GM15510 (cell line): ENCODE data around the gene SORBS2.

Experiments used
- POLR2A ChIP-seq: IDR thresholded peaks from 3 replicates; pipeline ENCODE4 v1.6.1; 2011; ENCODE audit warnings: borderline replicate concordance; ENCODE audit not compliant: insufficient read length; ENCODE audit errors: extremely low read depth

Gene SORBS2

DNA sequence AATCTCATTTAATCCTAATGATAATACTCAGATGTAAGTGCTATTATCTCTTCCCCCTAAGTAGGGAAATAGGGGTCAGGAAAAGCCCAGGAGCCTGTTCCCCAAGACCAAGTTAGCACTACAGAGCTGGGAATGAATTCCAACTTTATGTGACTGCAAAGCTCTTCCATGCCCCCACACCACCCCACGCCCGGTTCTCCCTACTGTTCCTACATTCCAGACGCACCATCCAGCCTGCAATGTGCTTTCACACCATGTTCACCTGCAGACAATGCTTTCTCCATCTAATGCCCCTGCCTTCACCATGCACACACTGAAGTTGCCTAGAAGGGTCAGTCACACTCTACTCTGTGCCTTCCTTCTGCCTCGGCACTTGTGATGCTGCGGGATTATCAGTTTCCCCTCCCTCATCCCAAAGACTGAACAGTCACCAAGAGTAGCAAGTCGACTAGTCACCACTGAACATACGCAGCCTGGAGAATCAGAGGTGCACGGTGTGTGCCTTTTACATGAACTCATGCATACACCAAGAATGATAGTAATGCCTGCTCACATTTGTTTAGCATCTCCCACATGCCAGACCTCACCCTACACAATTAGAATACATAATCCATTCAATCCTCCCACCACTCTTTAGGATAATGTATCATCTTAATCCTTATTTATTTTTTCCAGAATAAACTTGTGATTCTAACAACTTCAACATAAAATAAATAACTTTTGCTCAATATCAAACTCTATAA lies 14.2 kb downstream of the SORBS2 start:
- TF ChIP-seq POLR2A: no peak

GRCh38 chr4:185797018-185797417 lies 15.0 kb downstream of the SORBS2 start:
- TF ChIP-seq POLR2A: no peak

GRCh38 chr4:185796176-185796575 lies 15.8 kb downstream of the SORBS2 start:
- TF ChIP-seq POLR2A: no peak

GRCh38 chr4:185794637-185795036 lies 17.4 kb downstream of the SORBS2 start:
- no peak for TF ChIP-seq POLR2A

DNA sequence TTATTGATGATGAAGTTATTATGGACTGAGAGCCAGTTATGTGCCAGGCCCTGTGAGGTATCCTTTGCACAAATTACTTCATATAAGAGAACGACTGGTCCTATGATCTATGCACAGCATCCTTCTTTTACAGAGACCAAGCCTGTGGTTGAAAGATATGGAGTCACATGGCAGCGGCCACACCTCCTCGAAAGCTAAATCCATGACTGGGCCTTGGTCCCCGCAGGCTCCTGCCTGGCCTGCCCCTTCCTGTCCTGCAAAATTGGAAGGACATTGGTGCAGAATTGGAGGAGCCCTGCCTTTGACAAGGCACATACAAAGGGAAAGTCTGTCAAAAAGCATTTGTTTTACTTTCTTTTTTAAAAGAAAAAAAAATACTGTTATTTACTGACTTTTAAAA lies 18.3 kb downstream of the SORBS2 start:
- TF ChIP-seq POLR2A: no peak

DNA sequence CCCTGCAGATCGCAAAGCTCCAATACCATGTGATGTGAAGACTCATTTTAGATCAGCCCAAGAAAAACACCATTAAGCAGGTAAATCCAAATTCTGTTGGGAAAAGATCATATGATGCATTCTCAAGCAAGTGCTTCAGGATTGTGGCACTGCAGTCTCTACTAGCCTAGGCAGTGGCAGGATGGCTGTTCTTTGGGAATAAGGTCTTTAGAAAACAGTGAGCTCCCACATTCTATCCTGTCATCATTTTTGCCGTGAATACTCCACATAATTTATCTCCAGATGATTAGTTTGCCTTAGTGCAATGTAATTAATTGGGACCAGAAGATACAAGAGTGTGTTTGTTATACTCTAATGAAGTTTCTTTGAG lies 18.9 kb downstream of the SORBS2 start:
- no peak for TF ChIP-seq POLR2A

GRCh38 chr4:185792384-185793115 lies 19.4 kb downstream of the SORBS2 start:
- no peak for TF ChIP-seq POLR2A

DNA sequence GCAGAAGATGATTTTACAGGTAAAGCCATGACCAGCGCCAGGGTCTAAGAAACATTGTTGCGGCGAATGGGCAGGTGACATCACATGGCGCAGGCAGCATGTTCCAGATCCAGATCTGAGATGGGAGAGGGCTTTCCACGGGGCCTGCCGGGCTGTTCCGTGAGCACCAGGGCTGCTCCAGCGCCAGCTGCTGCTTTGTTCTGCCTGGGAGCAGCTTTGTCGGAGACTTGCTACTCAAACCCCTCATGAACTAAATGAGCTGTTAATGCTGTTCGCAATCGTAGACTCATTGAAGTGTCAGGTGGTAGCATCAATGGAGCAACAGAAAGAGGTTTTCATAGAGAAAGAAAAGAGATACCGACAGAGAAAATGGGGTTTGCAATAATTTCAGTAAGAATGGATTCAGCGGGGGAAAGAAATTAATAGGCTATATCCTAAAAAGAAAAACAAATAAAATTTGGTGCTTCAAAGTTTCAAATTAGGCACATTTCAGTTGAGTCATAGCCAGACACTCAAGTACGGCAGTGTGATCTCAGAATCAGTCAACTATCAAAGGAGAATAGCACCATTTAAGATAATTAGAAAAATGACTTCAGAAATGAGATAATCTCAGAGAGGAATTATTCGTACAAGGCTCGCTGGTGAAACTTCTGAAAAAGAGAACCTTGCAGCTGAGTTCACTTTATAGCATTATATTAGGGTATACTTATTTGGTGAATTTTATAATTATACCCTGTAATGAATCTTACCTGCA lies 23.9 kb downstream of the SORBS2 start:
- no peak for TF ChIP-seq POLR2A

DNA sequence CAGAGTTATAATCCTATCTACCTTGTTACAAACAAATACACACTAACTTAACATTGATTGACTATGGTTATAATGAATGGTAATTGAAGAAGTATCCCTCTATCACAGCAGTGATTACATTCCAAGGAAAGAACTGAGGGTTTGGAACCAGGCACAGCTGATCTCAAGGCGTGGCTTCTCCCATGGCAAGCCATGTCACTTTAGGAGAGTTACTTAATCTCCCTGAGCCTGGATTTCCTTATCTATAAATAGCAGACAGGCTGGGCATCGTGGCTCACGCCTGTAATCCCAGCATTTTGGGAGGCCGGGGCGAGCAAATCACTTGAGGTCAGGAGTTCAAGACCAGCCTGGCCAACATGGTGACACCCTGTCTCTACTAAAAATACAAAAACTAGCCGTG lies 25.6 kb downstream of the SORBS2 start:
- no peak for TF ChIP-seq POLR2A

DNA sequence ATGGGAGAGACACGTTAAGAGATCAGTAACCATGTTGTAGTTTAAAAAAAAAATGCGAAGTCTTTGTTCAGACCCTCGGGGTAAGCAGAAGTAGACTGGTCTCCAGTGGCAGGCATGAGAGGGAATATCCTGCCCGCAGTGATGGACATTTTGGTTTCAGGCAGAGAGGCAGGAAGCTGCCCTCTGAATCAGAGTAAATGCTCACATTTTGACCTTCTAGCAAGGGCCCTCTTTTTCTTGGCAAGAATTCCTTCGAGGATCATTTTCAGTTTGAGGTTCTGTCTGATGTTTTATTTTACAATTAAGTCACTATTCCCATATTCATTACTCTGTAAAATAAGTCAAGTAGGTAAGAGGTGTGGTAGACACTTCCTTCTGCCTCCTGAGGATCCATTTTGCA lies 28.4 kb downstream of the SORBS2 start:
- TF ChIP-seq POLR2A: no peak

DNA sequence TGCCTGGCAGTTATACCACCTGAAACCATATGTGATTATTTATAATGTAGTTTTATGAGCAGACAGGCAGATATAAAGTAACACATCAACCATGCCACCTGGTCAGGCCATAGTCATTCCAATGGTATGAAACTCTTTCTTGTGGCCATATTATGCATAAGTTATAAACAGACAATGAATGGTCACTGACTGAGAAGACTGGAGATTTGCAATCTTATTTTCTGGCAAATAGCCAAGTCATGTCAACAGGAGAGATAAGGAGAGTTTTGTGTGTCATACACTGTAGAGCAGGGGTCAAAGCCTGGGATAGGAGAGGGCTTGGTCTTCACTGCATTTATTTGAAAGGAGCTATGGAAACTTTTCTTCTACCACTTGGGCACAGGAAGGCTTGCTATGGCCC lies 29.5 kb downstream of the SORBS2 start:
- TF ChIP-seq POLR2A: no peak

DNA sequence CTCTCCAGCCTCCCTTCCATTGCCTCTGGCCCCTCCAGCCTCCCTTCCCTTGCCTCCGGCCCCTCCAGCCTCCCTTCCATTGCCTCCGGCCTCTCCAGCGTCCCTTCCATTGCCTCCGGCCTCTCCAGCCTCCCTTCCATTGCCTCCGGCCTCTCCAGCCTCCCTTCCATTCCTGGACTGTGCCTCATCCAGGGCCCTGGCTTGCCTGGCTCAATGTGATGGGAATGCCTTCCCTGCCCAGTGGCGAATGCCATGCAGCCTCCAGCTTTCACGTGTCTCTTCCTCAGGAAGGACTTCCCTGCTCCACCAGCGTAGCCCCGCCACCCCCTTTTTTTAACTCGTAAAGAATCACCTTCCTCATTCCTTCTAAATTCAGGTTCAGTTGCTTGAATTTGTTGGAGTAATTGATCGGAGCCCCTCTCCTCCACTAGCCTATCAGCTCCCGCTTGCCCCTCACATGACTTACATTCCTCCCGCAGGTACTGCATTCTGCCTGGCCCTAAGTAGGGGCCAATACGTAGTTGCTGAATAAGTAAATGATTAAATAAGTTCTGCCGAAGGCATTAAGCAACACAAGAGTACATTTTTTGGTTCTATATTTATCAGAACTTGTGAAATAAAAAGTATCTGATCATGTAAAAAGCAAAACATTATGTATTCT lies 30.3 kb downstream of the SORBS2 start:
- no peak for TF ChIP-seq POLR2A

DNA sequence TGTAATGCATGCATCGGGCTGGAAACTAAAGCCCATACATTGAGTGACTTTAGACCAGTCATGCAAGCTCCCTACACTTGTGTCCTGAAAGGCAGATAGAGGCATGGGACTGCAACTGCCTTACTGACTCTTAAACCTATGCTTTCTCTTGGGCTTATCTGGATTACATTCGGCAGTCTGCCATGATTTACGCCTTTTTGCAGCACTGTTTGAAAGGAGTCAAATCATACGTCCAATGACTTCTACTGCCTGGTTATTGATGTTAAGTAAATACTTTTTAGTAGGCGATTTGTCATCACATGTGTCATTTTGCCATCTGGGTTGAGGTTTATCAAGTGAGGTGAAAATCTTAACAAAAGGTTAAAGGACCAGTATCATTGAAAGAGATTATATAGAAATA lies 31.5 kb downstream of the SORBS2 start:
- no peak for TF ChIP-seq POLR2A

DNA sequence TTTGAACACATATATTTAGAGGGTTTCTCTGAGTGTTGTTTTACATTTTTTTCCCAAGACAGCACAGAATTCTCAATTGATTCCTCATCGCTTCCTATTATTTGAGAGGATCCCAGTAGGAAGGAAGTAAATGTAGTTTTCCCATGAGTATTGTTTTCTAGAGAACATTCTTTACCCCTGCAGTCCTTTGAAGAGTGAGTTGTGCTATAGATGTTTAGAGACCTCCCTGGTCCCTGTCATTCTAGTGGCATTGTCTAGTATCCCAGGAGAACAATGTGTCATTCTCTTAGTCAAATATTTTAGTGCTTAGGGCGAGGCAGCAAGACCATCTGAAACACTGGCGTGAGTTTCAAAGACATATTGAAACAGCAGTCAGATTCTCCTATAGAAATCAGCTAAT lies 32.5 kb downstream of the SORBS2 start:
- TF ChIP-seq POLR2A: no peak

DNA sequence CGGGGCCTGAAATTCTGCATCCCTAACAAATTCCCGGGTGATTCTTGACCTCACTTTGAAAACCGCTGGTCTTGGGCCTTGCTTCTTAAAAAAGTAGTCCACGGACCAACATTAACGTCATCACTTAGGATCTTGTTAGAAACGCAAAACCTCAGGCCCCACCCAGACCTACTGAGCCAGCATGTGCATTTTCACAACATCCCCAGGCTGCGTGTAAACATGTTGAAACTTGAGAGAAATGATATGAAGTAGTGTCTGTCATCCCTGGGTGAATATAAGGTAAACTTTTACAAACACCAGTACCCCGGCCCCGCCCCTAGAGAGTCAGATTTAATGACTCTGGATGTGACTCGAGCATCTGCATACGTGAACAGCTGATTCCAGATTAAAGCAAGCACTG lies 33.7 kb downstream of the SORBS2 start:
- TF ChIP-seq POLR2A: no peak
